NCI-H524 treated with DMSO at 0.1 percent for 48 hours (cell line): ENCODE measurements around the gene FAR1.
"Not testable (repeated sequence)": the region's sequence is repeated elsewhere in the genome, so short reads cannot be mapped to it uniquely, and the experiment has no call there.

Experiments used
- DNase-seq: peaks from one replicate; lab custom pipeline; 2025; lab: John Stamatoyannopoulos, UW

FAR1 gene

DNA sequence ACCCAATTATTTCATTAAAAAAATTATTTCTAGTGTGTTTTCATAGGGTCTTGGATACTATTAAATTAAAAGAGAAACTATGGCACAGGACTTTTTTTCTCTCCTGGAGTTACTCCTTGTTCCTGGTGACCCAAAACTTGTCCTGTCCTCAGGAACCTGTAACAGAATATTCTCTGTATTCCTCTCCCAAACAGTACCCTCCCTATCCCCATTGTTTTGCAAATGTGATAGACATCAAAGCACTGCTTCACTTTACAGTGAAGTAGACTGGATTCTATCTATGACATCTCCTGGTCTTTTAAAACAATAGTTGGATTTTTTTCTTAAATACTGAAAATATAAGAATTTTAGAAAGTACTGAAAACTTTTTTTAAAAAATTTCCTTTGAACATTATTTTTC is 37.2 kb downstream of the FAR1 start:
- DNase-seq, result no peak

DNA sequence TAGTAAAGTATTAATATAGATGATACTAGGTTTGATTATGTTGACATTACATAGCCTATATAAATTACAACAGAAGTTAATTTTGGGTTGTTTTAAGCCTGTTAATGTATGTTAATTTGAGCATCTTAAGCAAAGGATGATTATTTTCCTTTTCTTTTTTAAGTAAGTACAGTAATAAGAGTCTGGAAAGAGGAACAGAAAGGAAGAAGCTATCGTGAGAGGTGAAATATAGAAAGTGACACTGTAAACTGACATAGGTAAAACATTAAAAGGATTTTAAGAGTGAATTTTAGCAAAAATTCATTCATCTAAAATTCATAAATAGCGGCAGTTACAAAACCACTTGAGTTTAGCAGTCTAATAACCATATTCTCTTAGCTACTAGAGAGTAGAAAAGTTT is 45.5 kb downstream of the FAR1 start:
- DNase-seq, result no peak

DNA sequence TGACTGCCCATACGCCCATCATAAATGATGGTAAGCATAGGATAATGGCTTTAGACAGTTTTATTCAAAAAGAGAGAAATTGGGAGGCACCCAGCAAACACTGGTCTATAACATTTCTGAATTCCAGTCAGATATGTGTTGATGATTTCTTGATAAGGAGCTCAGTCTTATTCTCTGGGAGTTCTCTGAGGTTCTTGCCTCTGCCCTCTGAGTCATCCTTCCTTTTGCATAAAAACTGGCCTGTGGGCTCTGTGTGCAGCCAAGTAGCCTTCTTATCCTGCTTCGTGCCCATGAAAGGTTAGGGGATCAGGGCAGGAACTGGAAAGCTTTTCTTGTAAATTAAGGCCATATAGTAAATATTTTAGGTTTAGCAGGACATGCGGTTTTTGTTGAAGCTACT is 48.9 kb downstream of the FAR1 start:
- DNase-seq, result no peak

DNA sequence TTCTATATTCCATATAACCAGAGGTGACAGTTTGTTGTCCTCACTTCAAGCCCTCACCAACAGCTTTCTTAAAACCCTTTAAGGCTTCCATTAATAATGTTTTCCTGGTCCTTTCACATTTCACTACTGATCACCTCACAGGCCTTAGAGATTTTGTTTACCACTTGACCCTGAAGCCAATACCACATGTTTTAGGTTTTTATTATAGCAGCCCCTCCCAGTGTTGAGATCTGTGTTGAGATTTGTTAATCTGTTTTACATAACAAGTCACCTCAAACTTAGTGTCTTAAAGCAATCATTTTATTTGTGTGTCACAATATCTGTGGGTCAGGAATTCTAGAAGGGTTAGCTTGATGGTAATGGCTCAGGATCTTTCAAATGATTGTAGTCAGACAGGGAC is 49.9 kb downstream of the FAR1 start:
- no peak for DNase-seq

DNA sequence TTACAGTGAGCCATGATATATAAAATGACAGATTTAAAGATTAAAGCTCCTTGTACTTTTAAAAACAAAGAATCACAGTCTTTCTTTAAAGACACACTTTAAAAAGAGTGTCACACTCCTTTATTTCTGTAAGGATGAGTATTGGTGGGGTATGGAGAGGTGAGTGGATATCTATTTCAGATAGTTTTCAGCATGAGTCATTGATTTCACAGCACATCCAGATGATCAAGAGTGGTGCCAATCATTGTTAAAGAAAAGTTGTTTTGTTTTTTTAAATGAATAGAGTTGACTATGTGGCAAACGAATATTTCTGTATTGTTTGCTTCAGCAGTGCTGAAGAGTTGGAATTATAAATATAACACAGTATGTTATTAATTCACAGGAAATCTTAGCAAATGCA is 52.5 kb downstream of the FAR1 start:
- no peak for DNase-seq

DNA sequence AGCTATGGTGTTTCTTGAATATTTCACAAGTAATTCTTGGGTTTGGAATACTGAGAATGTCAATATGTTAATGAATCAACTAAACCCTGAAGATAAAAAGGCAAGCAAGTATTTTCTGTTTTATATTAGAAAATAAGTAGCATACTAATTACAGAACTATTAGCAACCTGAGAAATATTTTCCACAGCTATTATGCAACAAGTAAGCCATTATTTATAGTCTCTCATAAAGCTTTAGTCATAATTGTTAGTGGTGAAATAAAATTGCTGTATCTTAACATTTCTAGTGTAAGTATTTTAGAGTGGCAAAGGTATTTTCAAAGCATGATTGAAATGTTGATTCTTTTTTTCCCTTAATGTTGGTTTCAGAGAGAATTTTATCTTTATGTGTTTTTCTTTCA is 53.3 kb downstream of the FAR1 start:
- no peak for DNase-seq

DNA sequence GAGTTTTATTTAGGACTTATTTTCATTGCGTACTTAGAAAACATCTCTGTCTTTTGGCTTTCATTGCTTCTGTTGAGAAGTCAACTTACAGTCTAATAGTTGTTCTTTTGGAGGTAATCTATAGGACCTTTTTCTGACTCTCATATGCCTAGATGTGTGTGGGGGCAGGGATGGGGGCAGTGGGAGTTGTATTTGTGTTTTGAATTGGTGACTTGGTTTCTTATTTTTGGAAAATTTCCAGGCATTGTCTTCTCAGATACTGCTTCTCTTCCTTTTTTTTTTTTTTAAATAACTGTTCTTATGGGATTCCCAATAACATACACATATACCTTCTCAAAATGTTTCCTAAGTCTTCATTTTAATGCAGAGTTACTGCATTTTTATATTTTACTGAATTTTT is 58.0 kb downstream of the FAR1 start:
- no peak for DNase-seq

DNA sequence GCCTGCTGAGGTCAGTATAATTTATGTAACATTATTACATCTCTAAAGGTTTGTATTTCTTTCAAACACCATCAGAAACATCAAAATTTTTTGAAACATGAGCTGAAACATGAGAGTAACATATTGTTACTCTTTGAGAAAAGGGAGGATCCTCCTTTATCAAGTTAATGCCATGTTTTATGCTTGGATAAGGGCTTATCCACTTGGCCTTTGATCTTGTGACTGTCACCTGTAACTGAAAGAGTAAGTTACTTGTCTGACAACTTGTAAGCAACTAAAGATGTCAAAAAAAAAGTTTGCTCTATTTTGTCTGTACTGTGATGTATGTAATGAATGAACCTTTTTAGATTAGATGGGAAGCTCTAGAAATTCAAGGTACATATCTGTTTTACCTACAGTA is 59.6 kb downstream of the FAR1 start:
- DNase-seq, result no peak

DNA sequence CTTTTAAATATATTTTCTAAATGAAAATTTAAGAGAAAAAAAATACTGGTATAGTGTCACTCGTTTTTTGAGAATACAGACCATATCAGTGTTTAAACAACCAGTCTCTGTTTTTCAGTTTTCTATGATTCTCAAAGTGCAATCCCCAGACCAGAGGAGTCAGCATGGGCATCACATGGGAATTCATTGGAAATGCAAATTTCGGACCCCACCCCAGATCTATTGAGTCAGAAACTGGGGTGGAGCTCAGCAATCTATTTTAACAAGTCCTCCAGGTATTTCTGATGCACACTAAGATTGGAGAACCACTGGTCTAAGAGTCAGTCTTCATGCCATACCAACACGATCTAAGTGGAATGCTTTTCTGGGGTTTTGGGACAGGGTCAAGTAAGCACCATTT is 66.1 kb downstream of the FAR1 start:
- no peak for DNase-seq

DNA sequence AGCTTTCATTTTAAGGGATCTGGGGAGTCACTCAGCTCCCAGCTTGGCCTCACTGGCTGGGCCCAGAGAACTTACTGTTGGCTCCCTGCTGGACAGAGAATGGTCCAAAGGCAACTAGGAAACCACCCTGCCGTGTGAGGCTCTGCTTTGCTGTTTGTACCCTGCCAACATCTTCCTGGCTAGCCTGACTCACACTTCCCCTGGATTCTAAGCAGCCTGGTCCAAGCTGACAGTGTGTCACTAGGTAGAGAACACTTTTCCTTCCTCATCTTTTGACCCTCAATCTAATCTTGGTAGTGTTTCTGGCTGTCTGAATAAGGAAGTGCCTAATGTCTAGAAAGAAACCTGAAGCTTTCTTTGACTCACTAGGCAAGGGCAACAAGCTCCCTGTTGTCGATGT is 76.7 kb downstream of the FAR1 start:
- DNase-seq, result no peak

DNA sequence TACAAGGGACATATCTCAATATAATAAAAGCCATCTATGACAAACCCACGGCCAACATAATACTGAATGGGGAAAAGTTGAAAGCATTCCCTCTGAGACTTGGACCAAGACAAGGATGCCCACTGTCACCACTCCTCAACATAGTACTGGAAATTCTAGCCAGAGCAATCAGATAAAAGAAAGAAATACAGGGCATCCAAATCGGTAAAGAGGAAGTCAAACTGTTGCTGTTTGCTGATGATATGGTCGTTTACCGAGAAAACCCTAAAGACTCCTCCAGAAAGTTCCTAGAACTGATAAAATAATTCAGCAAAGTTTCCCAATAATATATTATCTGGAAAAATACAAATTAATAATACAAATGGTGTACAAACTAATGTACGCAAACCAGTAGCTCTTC is 84.8 kb downstream of the FAR1 start:
- DNase-seq, result not testable (repeated sequence)

DNA sequence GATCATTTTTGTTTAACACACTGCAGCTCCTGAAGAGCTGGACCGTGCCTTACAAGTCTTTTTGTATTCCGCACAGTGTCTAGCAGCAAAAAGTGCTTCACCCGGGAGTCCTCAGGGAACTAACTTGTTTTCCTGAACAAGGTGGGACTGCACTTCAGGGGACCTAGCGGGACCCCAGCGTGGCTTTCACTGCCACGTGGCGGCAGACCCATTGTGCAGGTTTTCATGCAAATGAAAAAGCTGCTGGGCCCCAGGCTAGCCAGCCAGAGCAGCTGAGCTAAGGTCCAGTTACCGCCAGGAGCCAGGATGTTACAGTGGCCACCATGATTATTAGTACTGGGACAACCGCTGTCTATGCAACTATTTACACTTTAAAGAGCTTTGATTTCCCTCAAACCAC is 90.6 kb downstream of the FAR1 start:
- DNase-seq, result no peak

DNA sequence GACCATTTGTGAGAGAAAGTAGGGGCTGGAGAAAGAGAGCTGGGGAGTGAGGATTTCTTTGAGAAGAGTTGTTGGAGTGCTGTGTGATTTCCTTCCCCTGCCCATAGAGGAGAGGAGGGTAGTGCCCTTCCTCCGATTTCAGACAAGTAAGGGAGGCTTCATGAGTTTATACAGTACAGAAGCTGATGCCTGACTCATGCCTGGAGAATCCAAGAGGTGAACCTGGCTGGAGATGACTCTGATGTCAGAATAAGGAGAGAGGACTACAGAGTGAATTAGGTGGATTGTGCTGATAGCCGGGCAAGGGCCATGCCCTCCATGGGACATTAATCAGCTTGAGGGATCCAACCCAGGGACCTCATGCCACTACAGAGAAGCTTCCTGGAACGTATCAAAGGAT is 91.6 kb downstream of the FAR1 start:
- DNase-seq, result no peak

DNA sequence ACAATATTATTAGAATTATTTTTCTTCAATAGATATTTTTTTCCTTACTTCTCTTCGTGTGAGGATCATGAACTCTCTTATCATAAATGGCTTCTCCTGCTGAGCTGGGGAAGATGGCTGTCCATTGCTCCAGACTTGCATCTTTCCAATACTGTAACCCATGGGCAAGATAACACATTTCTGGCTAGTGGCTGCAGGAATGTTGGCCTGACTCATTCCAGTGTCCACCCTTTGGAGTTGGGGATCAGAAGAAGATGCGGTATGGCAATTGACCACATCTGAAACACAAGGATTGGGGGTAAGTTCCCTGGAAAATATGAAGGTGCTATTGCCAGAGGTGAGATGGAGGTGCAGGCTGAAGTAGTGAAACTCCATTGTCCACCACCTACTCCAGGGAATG is 92.8 kb downstream of the FAR1 start:
- DNase-seq, result no peak

DNA sequence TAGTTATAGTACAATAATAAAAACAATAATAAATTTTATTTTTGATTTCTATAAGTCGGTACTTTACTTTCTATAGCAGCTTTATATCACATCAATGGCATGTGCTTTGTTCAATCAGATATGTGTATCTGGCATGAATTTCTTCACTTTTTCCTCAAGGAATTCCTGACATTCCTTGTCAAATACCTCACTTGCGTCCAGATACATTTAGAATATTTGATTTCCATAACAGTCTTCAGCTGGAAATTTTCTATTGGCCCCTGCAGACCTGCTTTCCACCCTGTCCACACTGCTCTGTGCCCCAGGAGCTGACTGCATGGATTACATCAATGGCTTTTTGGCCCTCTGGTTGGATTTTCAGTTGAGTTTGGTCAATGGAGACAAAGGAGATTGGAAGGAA is 93.2 kb downstream of the FAR1 start:
- DNase-seq, result no peak

DNA sequence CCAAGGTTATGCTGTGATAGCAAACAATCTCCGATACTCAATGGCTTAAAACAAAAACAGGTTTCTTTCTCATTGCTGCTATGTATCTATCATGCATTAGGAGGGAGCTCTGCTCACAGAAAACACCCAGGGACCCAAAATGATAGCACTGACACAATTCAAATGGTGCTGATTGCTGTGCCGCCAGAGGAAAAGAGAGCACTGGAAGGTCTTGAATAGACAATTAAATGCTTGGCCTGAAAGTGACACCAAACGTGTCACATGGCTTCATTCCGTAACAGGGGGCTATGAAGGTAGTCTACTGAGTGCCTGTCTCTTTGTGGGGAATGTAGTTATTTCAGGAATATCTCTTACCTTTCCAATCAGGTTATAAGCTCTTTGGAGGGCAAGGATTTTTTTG is 94.2 kb downstream of the FAR1 start:
- DNase-seq, result no peak

DNA sequence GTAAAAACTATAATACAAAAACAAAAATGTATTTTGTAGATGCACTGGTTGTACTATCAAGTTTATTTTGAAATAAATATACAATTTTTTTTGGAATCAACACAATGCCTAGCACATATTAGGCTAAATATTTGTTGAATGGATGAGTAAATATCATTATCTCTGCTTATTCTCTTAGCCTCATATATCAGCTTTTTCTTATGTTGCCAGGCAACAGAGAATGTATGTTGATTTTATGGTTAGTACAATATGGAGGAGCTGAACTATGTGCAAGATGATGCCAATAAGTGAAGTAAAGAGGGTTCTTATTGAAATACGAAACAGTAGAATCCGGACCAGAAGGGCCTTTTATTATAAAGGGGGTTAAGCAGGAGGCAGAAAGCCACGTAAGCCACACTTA is 94.9 kb downstream of the FAR1 start:
- no peak for DNase-seq

DNA sequence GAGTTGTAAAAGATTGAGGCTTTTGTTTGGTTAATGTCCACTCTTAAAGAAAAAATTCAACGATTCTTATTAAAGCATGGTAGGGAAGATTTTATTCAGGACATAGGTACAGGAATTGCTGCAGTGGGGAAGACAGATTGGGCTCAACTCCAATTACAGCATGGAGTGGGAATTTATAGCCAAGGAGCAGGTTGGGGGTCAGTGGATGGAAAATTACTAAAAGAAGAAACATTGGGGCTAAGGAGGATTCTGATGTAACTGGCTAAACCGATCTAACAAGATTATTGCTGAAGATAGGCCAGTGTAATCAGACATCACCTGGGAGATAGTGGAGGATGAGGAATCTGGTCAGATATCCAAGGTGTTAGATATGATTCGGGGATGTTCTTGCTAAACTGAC is 97.4 kb downstream of the FAR1 start:
- no peak for DNase-seq

DNA sequence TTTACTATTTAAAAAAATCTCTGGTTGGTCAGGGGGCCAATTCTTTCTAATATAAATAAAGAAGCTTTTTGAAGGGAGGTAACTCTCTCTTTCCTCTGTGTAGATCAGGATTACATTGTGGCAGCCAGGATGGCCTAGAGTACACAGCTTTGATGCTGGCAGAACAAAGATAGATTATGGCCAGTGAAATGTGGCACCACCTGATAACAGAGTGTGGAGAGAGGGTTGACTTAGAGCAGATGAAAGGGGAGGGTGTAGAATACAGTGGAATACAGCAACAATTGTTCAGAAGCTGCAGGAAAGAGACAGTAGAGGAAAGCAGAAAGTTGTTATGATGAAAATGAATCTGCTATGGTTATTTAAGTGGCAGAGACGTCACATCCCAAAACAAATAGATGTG is 99.0 kb downstream of the FAR1 start:
- DNase-seq, result no peak

DNA sequence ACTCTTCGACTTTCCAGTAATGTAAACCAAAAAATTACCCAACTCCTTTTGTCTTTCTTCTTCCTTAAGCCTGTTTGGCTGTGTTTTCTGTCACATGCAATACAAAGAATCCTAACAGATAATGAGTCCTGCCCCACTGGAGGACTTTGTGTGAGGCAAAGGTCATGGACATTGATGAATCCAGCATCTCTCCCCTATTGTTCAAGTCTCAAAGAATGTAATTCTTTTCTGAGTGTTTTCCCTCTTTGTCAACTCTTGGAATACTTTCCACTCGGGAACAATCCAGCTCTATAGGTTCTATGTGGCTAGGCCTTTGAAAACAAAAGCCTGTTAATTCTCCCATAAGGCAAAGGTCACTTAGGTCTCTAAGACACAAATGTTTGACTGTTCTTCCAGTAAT is 100.7 kb downstream of the FAR1 start:
- no peak for DNase-seq

DNA sequence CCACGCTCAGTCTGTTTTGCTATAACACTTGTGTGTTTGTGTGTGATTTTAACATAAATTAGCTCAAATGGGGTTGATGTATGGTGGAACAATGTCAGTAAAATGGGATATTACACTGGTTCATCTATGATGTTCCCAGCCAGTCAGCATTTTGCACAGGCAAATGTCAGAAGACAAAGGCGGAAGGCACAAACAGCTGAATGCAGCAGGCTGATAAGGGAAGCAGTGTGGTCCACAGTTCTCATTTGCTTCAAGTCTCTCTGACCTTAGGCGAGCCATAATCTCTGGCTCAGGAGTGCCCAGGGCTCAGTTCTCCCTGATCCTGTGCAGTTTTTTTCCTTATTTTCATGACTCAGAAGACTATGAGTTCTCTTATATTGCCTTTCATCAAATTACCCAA is 102.7 kb downstream of the FAR1 start:
- no peak for DNase-seq

DNA sequence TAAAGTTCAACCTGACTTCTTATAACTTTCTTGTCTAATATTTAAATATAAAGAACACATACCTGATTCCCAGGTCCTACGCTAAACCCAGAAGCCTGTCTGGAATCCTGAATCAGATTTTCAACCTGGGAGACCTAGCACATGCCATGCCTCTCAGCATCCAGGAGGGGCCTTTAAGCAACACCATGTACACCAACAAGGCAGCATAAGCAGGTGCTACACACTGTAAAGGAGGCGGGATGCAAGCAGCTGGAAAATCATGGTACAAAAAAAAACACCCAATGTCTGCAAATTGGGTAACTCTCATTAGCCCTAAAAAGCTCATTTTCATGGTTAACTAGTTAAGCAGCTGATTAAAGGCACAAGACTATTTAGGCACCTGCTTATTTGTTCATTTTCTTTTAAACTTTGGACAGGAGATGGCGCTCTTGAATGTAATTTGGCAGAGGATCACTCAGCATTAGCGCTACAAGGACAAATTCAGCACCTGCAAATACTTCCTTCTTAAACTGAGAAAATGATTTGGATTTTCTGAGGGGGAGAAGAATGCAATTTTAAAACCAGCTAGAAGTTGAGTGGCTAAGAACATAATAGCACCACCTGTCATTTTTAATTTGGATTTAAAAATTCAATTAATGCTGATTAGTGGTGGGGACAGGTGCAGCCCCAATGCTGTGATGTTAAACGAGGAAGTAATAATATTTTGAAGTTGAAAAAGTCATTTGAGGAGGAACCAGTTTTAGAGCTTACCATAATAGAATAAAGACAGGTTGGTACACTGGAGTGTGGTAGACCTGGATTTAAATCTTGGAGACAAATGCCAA is 104.0 kb downstream of the FAR1 start:
- peak; percentile 84 for DNase-seq

DNA sequence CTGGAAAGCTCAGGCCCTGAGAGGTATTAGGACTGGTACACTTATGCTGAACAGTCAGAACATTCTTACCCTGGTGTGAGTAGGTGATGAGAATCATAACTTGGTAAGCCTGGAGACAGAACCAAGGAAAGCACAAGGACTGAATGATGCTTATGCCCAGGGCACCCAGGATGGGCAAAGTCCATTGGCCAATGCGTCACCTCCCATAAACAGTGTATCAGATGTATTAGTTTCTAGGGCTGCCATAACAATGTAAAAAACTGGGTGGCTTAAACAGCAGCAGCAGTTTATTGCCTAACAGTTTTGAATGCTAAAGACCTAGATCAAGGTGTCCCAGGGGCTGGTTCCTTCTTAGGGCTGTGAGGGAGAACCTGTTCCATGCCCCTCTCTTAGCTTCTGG is 107.0 kb downstream of the FAR1 start:
- no peak for DNase-seq

DNA sequence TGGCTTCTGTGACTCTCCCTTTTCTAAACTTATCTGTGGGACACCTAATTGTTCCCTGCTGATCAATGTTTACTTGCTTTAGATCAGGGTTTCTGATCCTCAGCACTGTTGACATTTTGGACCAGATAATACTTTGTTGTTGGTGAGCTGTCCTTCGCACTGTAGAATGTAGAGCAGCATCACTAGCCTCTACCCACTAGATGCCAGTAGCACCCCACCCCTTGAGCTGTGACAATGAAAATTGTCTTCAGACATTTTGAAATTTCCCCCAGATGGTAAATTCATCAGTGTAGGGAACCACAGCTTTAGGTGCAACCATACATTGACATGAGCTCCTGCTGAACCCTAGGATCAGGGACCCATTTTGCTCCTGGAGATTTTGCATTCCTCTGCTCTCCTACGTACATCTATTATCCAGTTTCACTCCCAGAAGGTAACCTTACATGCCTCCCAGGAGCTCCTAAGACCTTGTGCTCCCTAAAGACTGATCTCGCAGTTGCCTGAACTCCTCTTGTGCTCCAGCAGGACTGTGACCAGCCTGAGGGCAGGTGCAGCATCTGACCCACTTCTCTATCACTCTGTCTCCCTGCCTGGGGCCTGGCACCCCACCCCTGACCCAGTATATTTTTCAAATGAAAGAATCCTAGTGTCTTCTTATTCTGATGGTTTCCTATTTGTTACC is 107.8 kb downstream of the FAR1 start:
- no peak for DNase-seq
